ENCODE results near the gene TEX22. TPM values are rescaled to one million over a fixed set of nuclear protein-coding genes. Genes with fewer than 3 reads are reported as not detected.

The TEX22 gene
- total RNA-seq, 1 experiment from 2014 or later = 0.87 TPM

- TF ChIP-seq PREB (CRISPR knock-in tag; IDR thresholded peaks at IDR 0.05; ENCODE audit: borderline replicate concordance) = no peak
- no peak for TF ChIP-seq NR1H2 (CRISPR knock-in tag; IDR thresholded peaks at IDR 0.05)
- no peak for TF ChIP-seq GABPB1 (CRISPR knock-in tag; IDR thresholded peaks at IDR 0.05)
- no peak for TF ChIP-seq NR2C2 (CRISPR knock-in tag; IDR thresholded peaks at IDR 0.05)
- TF ChIP-seq ZNF532 (CRISPR knock-in tag; IDR thresholded peaks at IDR 0.05; ENCODE audit: borderline replicate concordance) = no peak
- TF ChIP-seq E2F1 (CRISPR knock-in tag; IDR thresholded peaks at IDR 0.05) = no peak
- no peak for TF ChIP-seq NR3C1 (CRISPR knock-in tag; conservative IDR thresholded peaks at IDR 0.05; ENCODE audit: low read depth)
- TF ChIP-seq ZNF232 (CRISPR knock-in tag; IDR thresholded peaks at IDR 0.05) = no peak
- no peak for TF ChIP-seq ZNF281 (CRISPR knock-in tag; IDR thresholded peaks at IDR 0.05)
Observed at GRCh38 chr14:105349992-105350391, 48.3 kb upstream of the TEX22 start (continued).

- H3K4me1 Mint-ChIP-seq = peaks cover 4% of the 10 kb centered on the region
- POLR2A ChIA-PET = no interaction called here
- CTCF ChIA-PET = interaction anchor here (1.3 to 1.6 kb wide), 2 partner anchors 130 to 233 kb away, joined by 3 read pairs; no protein-coding TSS in a partner anchor
- H3K27me3 Mint-ChIP-seq (ENCODE audit: low read depth) = no peaks in the 10 kb centered on the region; the same call in 1 of the 2 replicates
- peak overlapping the region; percentile 45; the same call in 1 of the 2 replicates for H3K27ac Mint-ChIP-seq
- ATAC-seq (no peak), DNase-seq (ENCODE audit: low spot score) (no peak)
- peaks cover 2% of the 10 kb centered on the region for H3K9me3 Mint-ChIP-seq
- no peak overlapping the region for H3K4me3 Mint-ChIP-seq
- H3K36me3 Mint-ChIP-seq = peaks cover 3% of the 10 kb centered on the region; the same call in 1 of the 2 replicates
- no peak for TF ChIP-seq ARID4B (CRISPR knock-in tag; IDR thresholded peaks at IDR 0.05; ENCODE audit: borderline replicate concordance)
- no peak for TF ChIP-seq TP53 (CRISPR knock-in tag; IDR thresholded peaks at IDR 0.05)
- TF ChIP-seq EMX1 (CRISPR knock-in tag; IDR thresholded peaks at IDR 0.05) = no peak
- no peak for TF ChIP-seq ETV6 (CRISPR knock-in tag; IDR thresholded peaks at IDR 0.05)
- TF ChIP-seq SMAD4 (CRISPR knock-in tag; IDR thresholded peaks at IDR 0.05) = no peak
- no peak for TF ChIP-seq CDX4 (CRISPR knock-in tag; IDR thresholded peaks at IDR 0.05; ENCODE audit: borderline replicate concordance)
- no peak for TF ChIP-seq NFE2L1 (CRISPR knock-in tag; IDR thresholded peaks at IDR 0.05)
Observed at GRCh38 chr14:105350450-105351244, 47.7 kb upstream of the TEX22 start.

Measured in WTC11 (cell line).